GM12878 (cell line): Measurements from ENCODE around the gene FCGR2B. TPM values are rescaled to one million over a fixed set of nuclear protein-coding genes. Genes with fewer than 3 reads are reported as not detected.
"Not testable (repeated sequence)": the region's sequence is repeated elsewhere in the genome, so short reads cannot be mapped to it uniquely, and the experiment has no call there.

ENCODE experiments used
- ATAC-seq: fragments of 200-7000 bp; cut with Tn5 transposase; 3 replicates; pipeline ENCODE4 v1.9.1; 2020; ENCODE audit warnings: mild to moderate bottlenecking, moderate library complexity
- Bru-seq: library from RNA; stranded (reverse); fragments of 400-500 nt; gene quantifications from one replicate; lab custom pipeline; 2021; lab: Mats Ljungman, UMichigan
- BruChase-seq, 2 experiments: library from RNA; stranded (reverse); fragments of 400-500 nt; gene quantifications; one replicate each; lab custom pipeline; 2021; lab: Mats Ljungman, UMichigan
- BruUV-seq: library from RNA; stranded (reverse); fragments of 400-500 nt; replicated peaks from 2 replicates; lab custom pipeline; 2021; lab: Mats Ljungman, UMichigan
- CTCF ChIA-PET: fragments of 300-600 bp; sonication (Branson Sonifier 250); formaldehyde crosslinking; extraction: SDS; loops from one replicate; lab custom pipeline; 2021; ENCODE audit warnings: inconsistent platforms; lab: Yijun Ruan, JAX
- POLR2A ChIA-PET: fragments of 350-600 bp; formaldehyde crosslinking; extraction: SDS; loops from one replicate; lab custom pipeline; 2021; ENCODE audit warnings: inconsistent platforms; lab: Charles Lee
- RAD21 ChIA-PET: fragments of 300-600 bp; sonication (Branson Sonifier 250); formaldehyde crosslinking; loops from one replicate; lab custom pipeline; 2023; ENCODE audit warnings: antibody characterized with exemption; ENCODE audit not compliant: unreplicated experiment; lab: Charles Lee
- SMC1A ChIA-PET: fragments of 300-600 bp; sonication (Branson Sonifier 250); formaldehyde crosslinking; loops from one replicate; lab custom pipeline; 2023; ENCODE audit not compliant: unreplicated experiment, uncharacterized antibody; lab: Charles Lee
- DNase-seq: peaks from one replicate; pipeline ENCODE4 v3.0.0-alpha.2; 2011; ENCODE audit warnings: low read depth, low spot score
- FAIRE-seq: peaks from 3 replicates; lab custom pipeline; 2011; peaks lifted over from hg19 to GRCh38; lab: Jason Lieb, UNC
- H2AFZ ChIP-seq: 2 replicates; pipeline ENCODE4 v1.6.0; 2011; ENCODE audit warnings: low read depth, low read length, control low read depth; ENCODE audit not compliant: control insufficient read depth
- H3K27ac ChIP-seq: 2 replicates; pipeline ENCODE4 v1.5.1; 2011; ENCODE audit warnings: control low read depth; ENCODE audit not compliant: control insufficient read depth, insufficient read depth
- H3K27me3 ChIP-seq, 2 experiments: replicated peaks in 1 of 2; 2 replicates each; pipeline versions ENCODE4 v1.6.0 to v1.6.1; 2011; ENCODE audit warnings: low read length in 1 of 2; ENCODE audit not compliant: control insufficient read depth in 2 of 2, insufficient read depth in 2 of 2
- H3K36me3 ChIP-seq, 2 experiments: 2 replicates each; pipeline ENCODE4 v1.5.1; 2011; ENCODE audit warnings: low read length in 1 of 2; ENCODE audit not compliant: control insufficient read depth in 2 of 2, insufficient read depth in 2 of 2
- H3K4me1 ChIP-seq: 2 replicates; pipeline ENCODE4 v1.6.1; 2011; ENCODE audit warnings: mild to moderate bottlenecking, low read length, moderate library complexity, mixed read lengths; ENCODE audit not compliant: control insufficient read depth, insufficient read depth
- H3K4me2 ChIP-seq: 2 replicates; pipeline ENCODE4 v1.6.0; 2011; ENCODE audit warnings: control low read depth; ENCODE audit not compliant: control insufficient read depth, insufficient read depth
- H3K4me3 ChIP-seq: fragments of 200-600 bp; sonication (generic); 2 replicates; pipeline ENCODE4 v1.5.1; 2016
- H3K79me2 ChIP-seq: 2 replicates; pipeline ENCODE4 v1.6.0; 2011; ENCODE audit warnings: low read length; ENCODE audit not compliant: control insufficient read depth, insufficient read depth
- H3K9ac ChIP-seq: 2 replicates; pipeline ENCODE4 v1.8.0; 2011; ENCODE audit warnings: low read length, control low read depth, mixed read lengths; ENCODE audit not compliant: control insufficient read depth, insufficient read depth
- H3K9me3 ChIP-seq: replicated peaks from 3 replicates; pipeline ENCODE4 v1.5.1; 2011; ENCODE audit warnings: mild to moderate bottlenecking, low read length; ENCODE audit not compliant: control insufficient read depth, insufficient read depth
- H4K20me1 ChIP-seq: 2 replicates; pipeline ENCODE4 v1.6.0; 2011; ENCODE audit not compliant: control insufficient read depth, insufficient read depth
- WGBS: methylation state at CpG from one replicate; pipeline ENCODE4 v1.1.6; 2016; ENCODE audit warnings: low lambda C conversion rate; ENCODE audit not compliant: insufficient replicate concordance, insufficient coverage; ENCODE audit errors: missing lambda C conversion rate; 5-methylcytosine and 5-hydroxymethylcytosine counted together
- in situ Hi-C: fragments of 300-500 bp; cut with MboI; formaldehyde crosslinking; loops from 9 replicates; pipeline ENCODE4 v1.14.3; 2018; ENCODE audit warnings: mixed read lengths
- intact Hi-C: fragments of 100-400 bp; cut with micrococcal nuclease; formaldehyde crosslinking; loops from one replicate; pipeline ENCODE4 v1.14.2; 2022; ENCODE audit not compliant: unreplicated experiment
- long read RNA-seq, 2 experiments: library from polyadenylated mRNA; unstranded; transcript quantifications; one replicate each; pipeline ENCODE4 v2.0.0, GENCODE V29; 2019 to 2020
- polyA minus RNA-seq, 3 experiments: library from RNA; depleted of rRNA, polyadenylated mRNA; stranded (reverse); fragments of >200 nt; gene quantifications; 2 replicates each; pipeline ENCODE4 v1.2.3, GENCODE V29; 2011
- polyA plus RNA-seq, 11 experiments: library from polyadenylated mRNA; depleted of rRNA in 4 of 11; unstranded in 6 of 11; stranded (reverse) in 5 of 11; fragments of >200 nt; fragmentation: Nextera tagmentation in 4 of 11; fragmentation: Illumina TruSeq in 1 of 11; extraction: Ambion mirVana in 4 of 11; extraction: Trizol in 1 of 11; gene quantifications; 1 replicate in 1 of 11; 2 replicates in 10 of 11; pipeline versions ENCODE4 v1.2.1 to v1.2.3, GENCODE V29; 2011 to 2016; ENCODE audit warnings: inconsistent platforms in 2 of 11, missing spikeins in 2 of 11, low read depth in 1 of 11
- total RNA-seq, 4 experiments: library from RNA; depleted of rRNA in 3 of 4; stranded (reverse); fragments of >200 nt in 3 of 4; fragmentation: Illumina TruSeq in 1 of 4; extraction: Trizol in 1 of 4; gene quantifications; 2 replicates each; pipeline versions ENCODE4 v1.2.1 to v1.2.3, GENCODE V29; 2013 to 2021

FCGR2B gene
- total RNA-seq (2013; cell fraction: nucleolus; rRNA removed), result 113 and 116 TPM in 2 replicates
- 99.3 and 100 TPM in 2 replicates for total RNA-seq (2014; rRNA removed)
- total RNA-seq (2014; rRNA removed; fragmentation: Illumina TruSeq; extraction: Trizol), result 76.6 and 78.5 TPM in 2 replicates
- 88.9 and 99.4 TPM in 2 replicates for total RNA-seq (2021)
- 27.4 TPM for polyA plus RNA-seq (2011; ENCODE audit: low read depth)
- 99.1 and 111 TPM in 2 replicates for polyA plus RNA-seq (2011; rRNA removed)
- 146 and 151 TPM in 2 replicates for polyA plus RNA-seq (2011; cell fraction: cytosol; rRNA removed)
- polyA plus RNA-seq (2011; cell fraction: nucleus; rRNA removed), result 167 and 219 TPM in 2 replicates
- polyA plus RNA-seq (2012), result 32.7 and 37.9 TPM in 2 replicates
- polyA plus RNA-seq (2014; fragmentation: Illumina TruSeq; extraction: Trizol), result 118 and 122 TPM in 2 replicates
- polyA plus RNA-seq (2014; fragmentation: Nextera tagmentation; extraction: Ambion mirVana), result 100 to 1,000 TPM; 131 to 216 TPM
- 101 and 106 TPM in 2 replicates for polyA plus RNA-seq (2014; rRNA removed)
- 100 to 1,000 TPM; 105 to 112 TPM for polyA plus RNA-seq (2016; fragmentation: Nextera tagmentation; extraction: Ambion mirVana)
- 82.4 and 94.0 TPM in 2 replicates for polyA minus RNA-seq (2011; rRNA and poly(A)+ RNA removed)
- 21.1 and 30.9 TPM in 2 replicates for polyA minus RNA-seq (2011; cell fraction: cytosol; rRNA and poly(A)+ RNA removed)
- polyA minus RNA-seq (2011; cell fraction: nucleus; rRNA and poly(A)+ RNA removed), result 35.2 and 46.1 TPM in 2 replicates
- Bru-seq, nascent RNA, result percentile 68 among the genes with signal in this experiment
- BruChase-seq, experiment 1, labeled RNA remaining after a 6-hour chase, result percentile 68 among the genes with signal in this experiment
- percentile 71 among the genes with signal in this experiment for BruChase-seq, experiment 2, labeled RNA remaining after a 2-hour chase
- long read RNA-seq, experiment 1, partial matches to known transcripts, result 1 of 8 reads
- long read RNA-seq, experiment 1, other reads (novel, unspliced or antisense), result 3 of 8 reads
- long read RNA-seq, experiment 2, transcript FCGR2B-201 (7 exons, 1,440 nt), result minor isoform, 44 of 139 reads
- long read RNA-seq, experiment 2, transcript FCGR2B-202 (8 exons, 2,115 nt), result major isoform, 57 of 139 reads
- long read RNA-seq, experiment 2, partial matches to known transcripts, result 12 of 139 reads
- long read RNA-seq, experiment 2, other reads (novel, unspliced or antisense), result 24 of 139 reads

- BruUV-seq, CTCF ChIA-PET, H3K9ac ChIP-seq, SMC1A ChIA-PET, H3K27me3 ChIP-seq, H2AFZ ChIP-seq, POLR2A ChIA-PET, H3K4me2 ChIP-seq, FAIRE-seq, H3K79me2 ChIP-seq, H3K4me1 ChIP-seq, H3K4me3 ChIP-seq, H3K36me3 ChIP-seq, H3K27ac ChIP-seq, in situ Hi-C loops, H4K20me1 ChIP-seq, intact Hi-C loops, H3K9me3 ChIP-seq, DNase-seq, RAD21 ChIA-PET: not testable (repeated sequence)
- peak; percentile 89 for ATAC-seq
- no CpG with 5 or more reads among the region's 4 CpGs for WGBS
Measured at GRCh38 chr1:161662684-161663339, at the start of gene FCGR2B. FCGR2B (plus strand) TSS chr1:161663143; CDS start chr1:161663242, 99 bp downstream.

- CTCF ChIA-PET, H3K4me3 ChIP-seq, ATAC-seq, BruUV-seq, H3K9me3 ChIP-seq, in situ Hi-C loops, H3K79me2 ChIP-seq, SMC1A ChIA-PET, H2AFZ ChIP-seq, H3K36me3 ChIP-seq, RAD21 ChIA-PET, H3K4me1 ChIP-seq, POLR2A ChIA-PET, DNase-seq, H3K4me2 ChIP-seq, intact Hi-C loops, FAIRE-seq, H4K20me1 ChIP-seq, H3K9ac ChIP-seq, H3K27ac ChIP-seq, H3K27me3 ChIP-seq: not testable (repeated sequence)
- WGBS, result 90% methylated on average over 12 of the region's 30 CpGs
Measured at GRCh38 chr1:161616417-161616816, 46.5 kb upstream of the FCGR2B start.

GRCh38 chr1:161618517-161618916 is 44.4 kb upstream of the FCGR2B start:
- H3K4me2 ChIP-seq, H3K27ac ChIP-seq, H3K79me2 ChIP-seq, in situ Hi-C loops, H3K9me3 ChIP-seq, BruUV-seq, H2AFZ ChIP-seq, CTCF ChIA-PET, H3K36me3 ChIP-seq, H4K20me1 ChIP-seq, POLR2A ChIA-PET, DNase-seq, H3K4me1 ChIP-seq, FAIRE-seq, H3K4me3 ChIP-seq, intact Hi-C loops, ATAC-seq, H3K27me3 ChIP-seq, H3K9ac ChIP-seq, RAD21 ChIA-PET, SMC1A ChIA-PET: not testable (repeated sequence)
- WGBS, result 60% methylated on average over 4 of the region's 4 CpGs
